HFFc6 (cell line): ENCODE data around the gene TP73. TPM values are rescaled to one million over a fixed set of nuclear protein-coding genes. Genes with fewer than 3 reads are reported as not detected.

ENCODE experiments used
- DNase-seq: peaks from one replicate; pipeline ENCODE4 v3.0.0-alpha.2; 2018
- H3K27ac Mint-ChIP-seq: 2 replicates; pipeline ENCODE4 v1.8.0; 2020; ENCODE audit warnings: mild to moderate bottlenecking, mixed read lengths
- H3K27me3 Mint-ChIP-seq: 2 replicates; pipeline ENCODE4 v1.8.0; 2021; ENCODE audit warnings: mild to moderate bottlenecking, moderate library complexity, mixed read lengths; ENCODE audit not compliant: insufficient read depth
- H3K36me3 Mint-ChIP-seq: 2 replicates; pipeline ENCODE4 v1.8.0; 2021; ENCODE audit warnings: low read depth, mixed read lengths
- H3K4me1 Mint-ChIP-seq: 2 replicates; pipeline ENCODE4 v1.8.0; 2020; ENCODE audit warnings: low read depth, mixed read lengths
- H3K4me3 Mint-ChIP-seq: 2 replicates; pipeline ENCODE4 v1.8.0; 2020; ENCODE audit warnings: mild to moderate bottlenecking, moderate library complexity, mixed read lengths
- H3K9me3 Mint-ChIP-seq: 2 replicates; pipeline ENCODE4 v1.8.0; 2020; ENCODE audit warnings: mild to moderate bottlenecking, mixed read lengths
- CTCF ChIP-seq: fragments of 200-600 bp; sonication (generic); IDR thresholded peaks from 2 replicates; pipeline ENCODE4 v1.5.0; 2021; ENCODE audit warnings: antibody characterized with exemption, mild to moderate bottlenecking
- total RNA-seq, 6 experiments: library from RNA; stranded (reverse); fragmentation: NEBNext Ultra II Directional; extraction: Animal tissue kit (Norgen Biotek cat#: 25700); gene quantifications; 2 replicates in 1 of 6; 3 replicates in 5 of 6; pipeline ENCODE4 v1.2.3, GENCODE V29; 2021

TP73 gene
- total RNA-seq, 6 experiments from 2014 or later = not detected

DNA sequence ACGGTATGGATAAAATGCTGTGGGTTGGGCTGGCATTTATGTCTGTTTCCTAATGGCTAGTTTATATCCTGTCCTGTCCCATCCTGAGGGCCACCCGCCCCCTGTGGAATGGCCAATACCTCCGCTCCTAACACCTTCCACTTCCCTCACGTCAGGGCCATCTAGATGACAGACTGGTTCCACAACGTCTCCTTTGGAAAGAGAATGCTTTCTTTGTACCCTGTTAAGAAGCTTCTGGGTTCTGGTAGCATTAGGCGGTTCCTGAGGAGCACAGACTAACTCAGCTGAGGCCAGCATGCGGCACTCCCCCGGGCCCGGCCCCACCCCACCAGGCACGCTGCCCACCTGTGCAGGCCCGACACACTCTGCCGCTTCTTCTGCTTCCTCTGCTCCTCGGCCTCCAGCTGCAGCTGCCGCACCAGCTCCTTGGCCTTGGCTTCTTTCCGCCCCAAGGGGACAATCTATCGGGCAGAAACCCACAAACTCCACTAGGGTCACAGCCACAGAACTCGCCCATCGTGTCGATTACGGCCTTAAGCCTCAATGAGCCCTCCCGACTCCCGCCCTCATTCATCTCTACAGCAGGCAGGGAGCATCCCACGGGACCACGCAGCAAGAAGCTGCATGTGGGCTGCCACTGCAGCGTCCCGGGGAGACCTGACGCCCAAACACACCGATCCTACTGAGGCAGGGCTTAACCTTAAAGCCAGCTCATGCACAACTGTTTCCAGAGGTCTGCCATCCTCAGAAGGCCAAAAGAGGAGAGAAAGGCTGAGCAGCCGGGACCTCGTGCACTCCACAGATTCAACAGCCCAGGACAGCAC is 131.5 kb downstream of the TP73 start:
- Mint-ChIP-seq H3K27me3 (peaks cover 6% of the 10 kb centered on the region), H3K4me1 (no peaks in the 10 kb centered on the region), H3K4me3 (no peak overlapping the region), H3K9me3 (no peaks in the 10 kb centered on the region), H3K27ac (no peak overlapping the region), H3K36me3 (peaks cover 21% of the 10 kb centered on the region)
- no peak for TF ChIP-seq CTCF
- no peak for DNase-seq

DNA sequence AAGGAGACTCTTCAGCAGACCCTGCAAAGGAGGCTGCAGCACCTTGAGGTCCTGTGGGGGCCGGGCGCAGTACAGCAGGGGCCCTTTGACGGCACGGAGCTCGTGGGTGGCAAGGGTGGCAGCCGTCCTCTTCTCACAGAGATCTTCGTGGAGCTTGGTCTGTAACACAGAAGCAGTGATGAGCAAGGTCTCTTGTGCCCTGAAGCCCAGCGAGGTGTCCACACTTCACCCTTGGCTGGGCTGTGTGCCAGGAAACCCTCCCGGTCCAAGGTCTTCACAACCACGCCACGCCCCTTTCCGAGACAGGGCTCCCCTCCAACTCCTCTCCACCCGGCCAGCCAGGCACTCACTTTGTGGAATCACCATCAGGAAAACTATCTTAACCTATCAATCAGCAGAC is 132.7 kb downstream of the TP73 start:
- no peak for TF ChIP-seq CTCF
- Mint-ChIP-seq H3K9me3 (no peaks in the 10 kb centered on the region), H3K27ac (no peak overlapping the region), H3K4me1 (no peaks in the 10 kb centered on the region), H3K27me3 (peaks cover 6% of the 10 kb centered on the region), H3K4me3 (no peak overlapping the region), H3K36me3 (peaks cover 15% of the 10 kb centered on the region)
- no peak for DNase-seq

GRCh38 chr1:3785456-3786157 is 133.3 kb downstream of the TP73 start:
- no peak for TF ChIP-seq CTCF
- H3K36me3 Mint-ChIP-seq = peaks cover 10% of the 10 kb centered on the region
- peaks cover 6% of the 10 kb centered on the region for H3K27me3 Mint-ChIP-seq
- H3K27ac Mint-ChIP-seq = no peak overlapping the region
- H3K9me3 Mint-ChIP-seq = no peaks in the 10 kb centered on the region
- H3K4me3 Mint-ChIP-seq = no peak overlapping the region
- H3K4me1 Mint-ChIP-seq = no peaks in the 10 kb centered on the region
- no peak for DNase-seq

Other genes with a start within 250 kb of the TP73 start
- under 1 TPM in 3 of 6 experiments, not detected in 3; 0.08 to 0.18 (median 0.17) TPM for gene ARHGEF16, start 197.9 kb upstream of the TP73 start, total RNA-seq
- 10 to 100 TPM; 20.3 to 39.2 (median 23.0) TPM for gene MEGF6, start 41.0 kb upstream of the TP73 start, total RNA-seq
- gene TPRG1L, start 27.5 kb upstream of the TP73 start, total RNA-seq = 10 to 100 TPM; 51.8 to 63.5 (median 58.0) TPM
- 10 to 100 TPM; 11.8 to 14.8 (median 14.3) TPM for gene WRAP73, start 2.4 kb upstream of the TP73 start, total RNA-seq
- not detected for gene CCDC27, start 99.9 kb downstream of the TP73 start, total RNA-seq
- 1 to 10 TPM in 4 of 6 experiments, under 1 TPM in 2; 0.38 to 3.4 (median 1.6) TPM for gene SMIM1, start 120.2 kb downstream of the TP73 start, total RNA-seq
- gene LRRC47, start 144.0 kb downstream of the TP73 start, total RNA-seq = 10 to 100 TPM; 39.1 to 51.0 (median 45.2) TPM
- 10 to 100 TPM; 43.2 to 63.4 (median 52.9) TPM for gene CEP104, start 204.7 kb downstream of the TP73 start, total RNA-seq
- 1 to 10 TPM; 4.5 to 5.8 (median 5.2) TPM for gene DFFB, start 205.0 kb downstream of the TP73 start, total RNA-seq
- gene C1orf174, start 247.8 kb downstream of the TP73 start, total RNA-seq = 10 to 100 TPM; 19.2 to 23.5 (median 20.7) TPM